Endothelial cell (in vitro differentiated cells): ENCODE measurements around the gene ZDHHC17. TPM values are rescaled to one million over a fixed set of nuclear protein-coding genes. Genes with fewer than 3 reads are reported as not detected.

Source experiments
- DNase-seq: peaks from one replicate; pipeline ENCODE4 v3.0.0; 2021; ENCODE audit warnings: low spot score
- H3K27ac Mint-ChIP-seq: one replicate; pipeline ENCODE4 v1.8.0; 2021; ENCODE audit warnings: mixed read lengths, inconsistent platforms; ENCODE audit not compliant: unreplicated experiment
- H3K27me3 Mint-ChIP-seq: one replicate; pipeline ENCODE4 v1.8.0; 2021; ENCODE audit warnings: mild to moderate bottlenecking, moderate library complexity, mixed read lengths, inconsistent platforms; ENCODE audit not compliant: unreplicated experiment
- H3K36me3 Mint-ChIP-seq: one replicate; pipeline ENCODE4 v1.8.0; 2021; ENCODE audit warnings: mild to moderate bottlenecking, low read depth, mixed read lengths, inconsistent platforms; ENCODE audit not compliant: unreplicated experiment
- H3K4me1 Mint-ChIP-seq: one replicate; pipeline ENCODE4 v1.8.0; 2021; ENCODE audit warnings: mild to moderate bottlenecking, mixed read lengths, inconsistent platforms; ENCODE audit not compliant: unreplicated experiment
- H3K4me3 Mint-ChIP-seq: one replicate; pipeline ENCODE4 v1.8.0; 2021; ENCODE audit warnings: mild to moderate bottlenecking, mixed read lengths, inconsistent platforms; ENCODE audit not compliant: unreplicated experiment
- H3K9me3 Mint-ChIP-seq: one replicate; pipeline ENCODE4 v1.8.0; 2021; ENCODE audit warnings: mixed read lengths, inconsistent platforms; ENCODE audit not compliant: unreplicated experiment
- total RNA-seq: library from RNA; stranded (reverse); fragmentation: NEBNext Ultra II Directional; extraction: Animal tissue kit (Norgen Biotek cat#: 25700); gene quantifications from one replicate; pipeline ENCODE4 v1.2.1, GENCODE V29; 2021; ENCODE audit not compliant: unreplicated experiment
- TF ChIP-seq, protein P1 (sequence below): fragments of 200-600 bp; sonication (generic); IDR thresholded peaks from one replicate; pipeline ENCODE4 v1.5.0; 2021; ENCODE audit warnings: antibody characterized with exemption; ENCODE audit not compliant: unreplicated experiment

The ZDHHC17 gene
- total RNA-seq, 1 donor from 2014 or later = 52.0 TPM

DNA sequence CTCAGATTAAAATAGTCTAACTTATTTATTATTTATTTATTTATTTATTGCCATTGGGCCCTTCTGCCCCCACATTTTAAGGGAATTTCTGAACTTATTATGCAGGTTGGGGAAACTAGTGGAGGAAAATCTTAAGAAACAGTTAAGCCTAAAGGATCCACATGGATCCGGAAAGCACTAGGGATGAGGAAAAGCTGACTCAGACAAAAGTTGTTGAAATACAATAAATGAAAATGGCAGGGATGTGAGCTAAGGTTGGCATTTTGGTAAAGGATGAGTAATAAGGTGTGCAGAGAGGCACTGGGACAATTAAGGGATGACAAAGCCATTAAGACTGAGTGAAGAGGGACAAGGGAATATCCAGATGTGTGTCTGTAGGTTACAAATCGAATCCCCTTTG, 135.6 kb downstream of the ZDHHC17 start:
- Mint-ChIP-seq H3K4me1 (peaks cover 34% of the 10 kb centered on the region), H3K4me3 (no peak overlapping the region), H3K36me3 (no peaks in the 10 kb centered on the region), H3K27ac (peak overlapping the region; percentile 73), H3K9me3 (peaks cover 5% of the 10 kb centered on the region), H3K27me3 (no peaks in the 10 kb centered on the region)
- no peak for DNase-seq
- TF ChIP-seq, protein P1, sequence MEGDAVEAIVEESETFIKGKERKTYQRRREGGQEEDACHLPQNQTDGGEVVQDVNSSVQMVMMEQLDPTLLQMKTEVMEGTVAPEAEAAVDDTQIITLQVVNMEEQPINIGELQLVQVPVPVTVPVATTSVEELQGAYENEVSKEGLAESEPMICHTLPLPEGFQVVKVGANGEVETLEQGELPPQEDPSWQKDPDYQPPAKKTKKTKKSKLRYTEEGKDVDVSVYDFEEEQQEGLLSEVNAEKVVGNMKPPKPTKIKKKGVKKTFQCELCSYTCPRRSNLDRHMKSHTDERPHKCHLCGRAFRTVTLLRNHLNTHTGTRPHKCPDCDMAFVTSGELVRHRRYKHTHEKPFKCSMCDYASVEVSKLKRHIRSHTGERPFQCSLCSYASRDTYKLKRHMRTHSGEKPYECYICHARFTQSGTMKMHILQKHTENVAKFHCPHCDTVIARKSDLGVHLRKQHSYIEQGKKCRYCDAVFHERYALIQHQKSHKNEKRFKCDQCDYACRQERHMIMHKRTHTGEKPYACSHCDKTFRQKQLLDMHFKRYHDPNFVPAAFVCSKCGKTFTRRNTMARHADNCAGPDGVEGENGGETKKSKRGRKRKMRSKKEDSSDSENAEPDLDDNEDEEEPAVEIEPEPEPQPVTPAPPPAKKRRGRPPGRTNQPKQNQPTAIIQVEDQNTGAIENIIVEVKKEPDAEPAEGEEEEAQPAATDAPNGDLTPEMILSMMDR = no peak

DNA sequence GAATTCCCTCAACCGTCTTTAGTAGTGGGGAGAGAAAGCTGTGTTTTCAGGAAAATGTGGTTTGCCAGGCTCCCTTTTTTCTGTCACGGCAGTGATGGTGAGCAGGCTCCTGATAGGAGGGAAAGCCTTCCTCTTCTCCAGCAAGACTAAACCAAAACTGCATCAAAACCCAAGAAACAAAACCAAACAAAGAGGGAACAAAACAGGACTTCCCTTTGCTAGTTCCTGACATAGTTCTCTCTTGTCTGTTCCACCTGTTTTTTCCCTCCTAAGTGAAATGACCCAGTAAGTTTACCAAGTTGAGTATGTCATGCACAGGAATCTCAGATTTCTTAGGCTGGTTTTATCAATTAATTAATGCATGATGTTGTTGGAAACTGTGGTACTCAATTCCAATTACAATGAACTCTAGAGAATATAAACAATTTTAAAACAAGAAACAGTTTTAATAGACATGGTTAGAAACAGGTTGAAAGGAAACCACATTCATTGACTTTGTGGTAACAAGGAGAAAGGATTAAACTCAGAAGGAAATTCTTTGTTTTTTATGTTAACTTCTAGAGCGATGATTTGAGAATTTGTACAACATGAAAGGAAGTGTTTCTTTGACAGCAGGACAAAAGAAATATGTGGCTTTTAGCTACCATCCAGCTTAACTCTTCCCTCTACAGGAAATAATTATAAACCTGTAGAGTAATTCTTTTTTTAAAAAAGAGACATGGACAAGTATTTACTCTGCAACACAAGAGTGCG, 137.9 kb downstream of the ZDHHC17 start:
- H3K36me3 Mint-ChIP-seq = no peaks in the 10 kb centered on the region
- TF ChIP-seq, protein P1 = no peak
- no peaks in the 10 kb centered on the region for H3K27me3 Mint-ChIP-seq
- no peak overlapping the region for H3K4me3 Mint-ChIP-seq
- peak overlapping the region; percentile 93 for H3K27ac Mint-ChIP-seq
- H3K4me1 Mint-ChIP-seq = peaks cover 34% of the 10 kb centered on the region
- no peak for DNase-seq
- H3K9me3 Mint-ChIP-seq = no peaks in the 10 kb centered on the region

Other genes starting within 250 kb of the ZDHHC17 start
- gene OSBPL8, start 204.3 kb upstream of the ZDHHC17 start, total RNA-seq = 82.3 TPM
- gene CSRP2, start 114.9 kb downstream of the ZDHHC17 start, total RNA-seq = 185 TPM